Measurements from ENCODE around the gene DBF4.
"Not testable (repeated sequence)": the region's sequence is repeated elsewhere in the genome, so short reads cannot be mapped to it uniquely, and the experiment has no call there.

DNA sequence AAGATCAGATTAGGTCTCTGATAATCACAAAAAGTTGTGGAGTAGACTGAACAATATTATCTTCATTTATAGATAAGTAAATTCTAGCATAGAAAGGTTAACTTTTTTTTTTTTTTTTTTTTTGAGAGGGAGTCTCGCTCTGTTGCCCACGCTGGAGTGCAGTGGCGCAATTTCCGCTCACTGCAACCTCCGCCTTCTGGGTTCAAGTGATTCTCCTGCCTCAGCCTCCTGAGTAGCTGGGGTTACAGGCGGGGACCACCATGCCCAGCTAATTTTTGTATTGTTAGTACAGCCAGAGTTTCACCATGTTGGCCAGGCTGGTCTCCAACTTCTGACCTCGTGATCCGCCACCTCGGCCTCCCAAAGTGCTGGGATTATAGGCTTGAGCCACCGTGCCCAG lies 3.0 kb upstream of the DBF4 start:
- TF ChIP-seq CTCF (IDR thresholded peaks at IDR 0.05 in 2 of 3, conservative IDR thresholded peaks at IDR 0.05 in 1 of 3; ENCODE audit: control insufficient read depth in 2 of 3, extremely low read depth in 1 of 3, insufficient read depth in 1 of 3, low read depth in 3 of 3, low read length in 3 of 3); MXI1 (IDR thresholded peaks at IDR 0.05; ENCODE audit: low read depth, low read length); ETV6 (conservative IDR thresholded peaks at IDR 0.05 in 1 of 2, IDR thresholded peaks at IDR 0.05 in 1 of 2; ENCODE audit: borderline replicate concordance in 1 of 2, low read depth in 1 of 2); YY1 (IDR thresholded peaks at IDR 0.05; ENCODE audit: low read depth, low read length); EZH2 (IDR thresholded peaks at IDR 0.05; ENCODE audit: borderline replicate concordance, control insufficient read depth, low read depth, low read length); BCL11A (IDR thresholded peaks at IDR 0.05; ENCODE audit: low read depth, low read length); FOS (IDR thresholded peaks at IDR 0.05; ENCODE audit: borderline replicate concordance, extremely low read depth, insufficient read length); SUPT20H (IDR thresholded peaks at IDR 0.05; ENCODE audit: borderline replicate concordance, control insufficient read depth, low read depth, low read length): not testable (repeated sequence)

Measured in GM12878 (cell line).